ENCODE measurements around the gene CHDH. TPM values are rescaled to one million over a fixed set of nuclear protein-coding genes. Genes with fewer than 3 reads are reported as not detected.

The CHDH gene
- polyA plus RNA-seq, 4 donors: 7.3 to 10.8 (median 8.5) TPM

DNA sequence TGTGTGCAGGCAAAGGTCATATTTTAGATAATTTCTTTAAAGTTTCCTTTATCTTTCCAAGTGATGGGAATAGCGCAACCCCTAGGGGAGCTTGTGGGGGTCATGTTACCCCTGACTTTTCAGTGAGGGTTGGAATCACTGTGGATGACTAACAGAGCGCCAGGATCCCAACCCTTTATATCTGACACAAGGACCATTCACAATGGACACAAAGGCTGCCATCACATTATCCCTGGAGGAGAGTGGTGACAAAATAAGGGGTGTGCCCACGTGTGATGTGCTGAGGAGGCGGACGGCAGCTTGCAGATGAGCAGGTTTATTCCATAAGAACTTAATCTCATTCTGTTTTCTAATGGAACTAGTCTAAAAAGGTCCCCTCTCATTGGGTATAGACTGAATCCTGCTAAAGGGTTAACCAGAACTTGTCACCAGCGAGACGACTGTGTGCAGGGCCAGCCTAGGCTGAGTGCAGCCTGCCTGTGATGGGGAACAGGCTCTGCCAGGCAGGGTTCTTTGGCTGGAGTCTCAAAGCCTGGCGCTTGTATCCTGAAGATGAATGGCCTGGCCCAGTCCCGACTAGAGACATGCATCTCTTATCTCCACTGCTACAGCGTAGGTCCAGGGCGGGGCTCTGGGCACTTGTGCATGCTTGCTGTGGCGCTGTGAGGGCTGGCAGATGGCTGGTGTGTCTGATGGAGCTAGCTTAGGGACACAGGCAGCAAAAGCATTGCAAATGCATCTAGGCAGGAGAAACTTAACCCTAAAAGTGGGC, 50.2 kb downstream of the CHDH start:
- DNase-seq (ENCODE audit: low read depth in 4 of 4, low spot score in 3 of 4): no peak

DNA sequence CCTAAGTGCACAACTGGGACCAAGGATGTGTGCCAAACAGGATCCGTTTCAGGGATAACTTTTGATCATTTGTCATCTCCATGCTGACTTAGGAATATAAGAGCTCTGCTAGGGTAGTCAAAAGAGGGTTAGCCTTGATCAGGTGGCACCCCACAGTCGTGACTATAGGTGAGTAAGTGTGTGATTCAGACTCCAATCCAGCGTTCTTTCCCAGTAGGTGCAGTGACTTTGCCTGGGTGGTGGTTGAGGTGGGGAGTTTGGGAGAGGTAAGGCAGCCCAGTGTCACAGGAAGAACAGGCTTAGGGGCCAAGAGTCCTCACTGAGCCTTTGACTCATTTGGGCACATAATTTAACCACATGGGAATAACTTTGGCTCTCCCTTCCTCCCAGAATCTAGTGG, 51.0 kb downstream of the CHDH start:
- no peak for DNase-seq (ENCODE audit: low read depth in 4 of 4, low spot score in 3 of 4)

DNA sequence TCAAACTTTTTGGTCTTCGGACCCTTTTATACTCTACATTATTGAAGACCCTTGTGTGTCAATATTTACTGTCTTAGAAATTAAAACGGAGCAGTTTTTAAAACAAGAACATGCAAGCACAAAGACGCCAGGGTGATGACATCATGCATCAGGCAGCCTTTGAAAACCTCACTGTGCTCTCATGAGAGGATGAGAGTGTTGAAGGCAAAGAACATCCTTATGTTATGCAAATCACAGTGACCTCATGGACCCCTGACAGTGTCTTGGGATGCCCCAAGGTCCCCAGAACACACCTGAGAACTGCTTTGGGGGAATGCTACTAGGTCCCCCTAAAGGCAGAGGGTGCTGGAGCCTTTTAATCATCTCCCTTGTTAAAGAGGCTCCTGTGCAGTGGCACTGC, 51.6 kb downstream of the CHDH start:
- no peak for DNase-seq (ENCODE audit: low read depth in 4 of 4, low spot score in 3 of 4)

GRCh38 chr3:53792866-53793265, 53.4 kb downstream of the CHDH start:
- no peak for DNase-seq (ENCODE audit: low read depth in 4 of 4, low spot score in 3 of 4)

GRCh38 chr3:53791317-53791716, 54.9 kb downstream of the CHDH start:
- DNase-seq (ENCODE audit: low read depth in 4 of 4, low spot score in 3 of 4): no peak

DNA sequence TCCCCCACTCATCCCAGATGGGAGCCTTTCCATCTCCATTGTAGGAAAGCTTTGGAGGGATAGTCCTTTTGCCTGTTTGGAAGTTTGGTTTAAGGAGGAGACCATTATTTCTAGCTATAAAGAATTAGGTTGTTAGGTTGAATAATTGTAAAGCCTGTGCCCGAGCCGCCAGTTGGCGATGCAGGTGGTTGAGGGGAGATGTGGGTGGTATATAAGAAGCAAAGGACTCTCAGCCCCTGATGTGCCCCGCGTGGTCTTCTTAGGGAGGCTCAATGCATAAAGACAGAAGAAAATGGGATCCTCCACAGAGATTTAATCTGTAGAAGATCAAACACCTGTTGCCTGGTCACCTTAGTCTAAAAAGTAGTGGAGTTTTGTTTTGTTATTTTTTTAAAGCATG, 55.7 kb downstream of the CHDH start:
- DNase-seq (ENCODE audit: low read depth in 4 of 4, low spot score in 3 of 4): no peak

GRCh38 chr3:53789459-53789858, 56.8 kb downstream of the CHDH start:
- no peak for DNase-seq (ENCODE audit: low read depth in 4 of 4, low spot score in 3 of 4)

DNA sequence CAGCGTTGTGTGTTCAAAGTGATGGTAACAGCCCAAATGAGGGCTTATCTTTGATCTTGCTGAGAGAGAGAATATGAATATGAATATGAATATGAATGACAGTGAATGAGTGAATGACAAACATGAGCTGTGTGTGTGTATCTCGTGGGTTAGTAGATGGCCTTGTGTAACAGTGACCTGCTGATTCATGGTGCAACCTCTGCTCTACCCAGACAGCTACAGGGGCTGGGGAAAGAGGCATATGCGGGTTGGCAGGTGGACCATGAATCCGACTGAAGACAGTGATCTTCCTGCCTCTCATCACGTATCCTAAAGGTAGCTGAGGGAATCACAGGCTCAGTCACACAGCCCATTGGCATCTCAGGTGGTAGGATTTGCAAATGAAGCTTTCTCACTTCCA, 58.2 kb downstream of the CHDH start:
- no peak for DNase-seq (ENCODE audit: low read depth in 4 of 4, low spot score in 3 of 4)

GRCh38 chr3:53787016-53787415, 59.2 kb downstream of the CHDH start:
- no peak for DNase-seq (ENCODE audit: low read depth in 4 of 4, low spot score in 3 of 4)

DNA sequence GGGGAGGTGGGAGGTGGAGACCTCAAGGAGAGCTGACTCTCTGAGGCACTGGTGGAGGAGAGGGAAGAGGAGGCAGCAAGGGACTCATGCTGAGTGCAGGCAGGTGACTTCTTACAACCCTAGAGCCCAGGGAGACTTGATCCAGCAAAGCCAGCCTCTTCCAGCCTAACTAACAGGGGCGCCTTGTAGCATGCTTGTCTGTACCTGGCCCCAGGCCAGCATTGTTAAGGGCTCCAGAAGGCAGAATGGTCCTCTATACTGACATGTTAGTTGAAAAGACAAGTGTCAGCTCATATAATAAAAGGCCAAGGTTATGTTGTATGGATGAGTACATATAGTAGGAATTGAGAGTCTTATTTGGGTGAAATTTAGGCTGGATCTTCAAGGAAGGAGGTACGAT, 65.4 kb downstream of the CHDH start:
- no peak for DNase-seq (ENCODE audit: low read depth in 4 of 4, low spot score in 3 of 4)

- DNase-seq (ENCODE audit: low read depth in 4 of 4, low spot score in 3 of 4): no peak
Observed at GRCh38 chr3:53780171-53780570, 66.0 kb downstream of the CHDH start.

- no peak for DNase-seq (ENCODE audit: low read depth in 4 of 4, low spot score in 3 of 4)
Observed at GRCh38 chr3:53778153-53778552, 68.1 kb downstream of the CHDH start.

GRCh38 chr3:53777468-53777867, 68.8 kb downstream of the CHDH start:
- no peak for DNase-seq (ENCODE audit: low read depth in 4 of 4, low spot score in 3 of 4)

DNA sequence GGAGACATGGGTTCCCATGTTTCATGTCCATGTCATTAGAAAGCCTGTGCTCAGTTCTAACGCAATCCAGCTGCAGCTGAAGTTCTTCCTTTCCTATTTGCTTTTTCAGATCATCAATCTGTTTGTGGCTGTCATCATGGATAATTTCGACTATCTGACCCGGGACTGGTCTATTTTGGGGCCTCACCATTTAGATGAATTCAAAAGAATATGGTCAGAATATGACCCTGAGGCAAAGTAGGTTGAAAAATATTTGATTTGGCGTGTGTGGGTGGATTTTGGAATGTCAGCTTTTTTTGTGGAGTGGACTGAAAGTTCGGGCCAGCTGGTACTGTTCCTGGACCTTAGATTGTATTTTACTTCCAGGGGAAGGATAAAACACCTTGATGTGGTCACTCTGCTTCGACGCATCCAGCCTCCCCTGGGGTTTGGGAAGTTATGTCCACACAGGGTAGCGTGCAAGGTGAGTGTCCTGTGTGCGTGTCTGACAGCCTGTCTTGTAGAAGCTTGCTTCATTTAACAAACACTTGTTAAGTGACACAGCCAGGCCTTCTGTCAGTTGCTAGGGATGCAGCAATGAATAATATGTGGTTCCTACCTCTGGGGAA, 69.6 kb downstream of the CHDH start:
- DNase-seq (ENCODE audit: low read depth in 4 of 4, low spot score in 3 of 4): no peak

DNA sequence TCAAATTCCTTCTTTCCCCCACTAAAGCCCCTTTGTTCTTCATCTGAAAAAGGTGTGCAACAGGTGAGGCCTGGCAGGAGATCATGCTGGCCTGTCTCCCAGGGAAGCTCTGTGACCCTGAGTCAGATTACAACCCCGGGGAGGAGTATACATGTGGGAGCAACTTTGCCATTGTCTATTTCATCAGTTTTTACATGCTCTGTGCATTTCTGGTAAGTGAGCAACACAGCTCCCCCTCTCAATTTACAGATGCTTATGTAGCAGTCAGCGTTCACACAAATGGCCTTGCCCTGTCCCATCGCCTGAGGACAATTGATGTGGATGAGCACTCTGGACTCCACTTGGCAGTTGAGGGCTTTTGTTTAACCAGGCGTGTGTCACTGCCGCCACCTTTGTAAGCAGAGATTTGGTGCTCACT, 70.4 kb downstream of the CHDH start:
- no peak for DNase-seq (ENCODE audit: low read depth in 4 of 4, low spot score in 3 of 4)

DNA sequence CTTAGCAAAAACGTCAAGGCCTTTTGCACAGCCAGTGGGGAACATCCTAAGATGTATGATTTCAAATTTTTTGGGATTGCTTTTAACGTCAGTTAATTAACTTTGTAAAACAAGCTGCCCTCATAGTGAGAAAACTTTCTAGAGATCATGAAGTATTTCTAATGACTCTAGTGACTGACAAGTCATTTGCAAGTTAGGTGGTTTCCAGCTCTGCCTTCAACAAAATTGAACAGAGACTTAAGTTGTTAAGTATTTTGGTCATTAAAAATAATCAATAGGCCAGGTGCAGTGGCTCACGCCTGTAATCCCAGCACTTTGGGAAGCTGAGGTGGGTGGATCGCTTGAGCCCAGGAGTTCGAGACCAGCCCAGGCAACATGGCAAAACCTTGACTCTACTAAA, 71.2 kb downstream of the CHDH start:
- DNase-seq (ENCODE audit: low read depth in 4 of 4, low spot score in 3 of 4): no peak

DNA sequence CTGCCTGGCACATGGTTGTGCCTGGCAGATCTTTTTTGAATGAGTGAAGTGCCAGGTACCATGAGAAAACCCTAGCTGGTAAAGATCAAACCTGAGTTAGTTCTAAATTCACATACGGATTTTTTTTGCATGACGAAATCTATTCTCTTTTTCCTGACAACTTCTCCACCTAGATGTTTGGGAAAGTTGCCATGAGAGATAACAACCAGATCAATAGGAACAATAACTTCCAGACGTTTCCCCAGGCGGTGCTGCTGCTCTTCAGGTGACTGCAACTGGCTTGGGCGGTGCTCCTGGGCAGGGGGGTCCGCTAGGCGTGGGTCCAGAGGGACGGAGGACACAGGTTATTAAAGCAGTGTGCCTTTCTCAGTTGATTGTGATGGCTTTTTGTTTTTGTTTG, 71.8 kb downstream of the CHDH start:
- DNase-seq (ENCODE audit: low read depth in 4 of 4, low spot score in 3 of 4): no peak

GRCh38 chr3:53773611-53774368, 72.4 kb downstream of the CHDH start:
- no peak for DNase-seq (ENCODE audit: low read depth in 4 of 4, low spot score in 3 of 4)

GRCh38 chr3:53773021-53773436, 73.2 kb downstream of the CHDH start:
- DNase-seq (ENCODE audit: low read depth in 4 of 4, low spot score in 3 of 4): no peak

- DNase-seq (ENCODE audit: low read depth in 4 of 4, low spot score in 3 of 4): no peak
Observed at GRCh38 chr3:53772562-53772961, 73.7 kb downstream of the CHDH start.
